Left hindlimb (tissue), 1 donor: ENCODE measurements around the gene TLN1.

Source experiments
- DNase-seq: peaks from one replicate; pipeline ENCODE4 v3.0.0-alpha.2; 2018

Gene TLN1

GRCh38 chr9:35681341-35682002 is 50.5 kb downstream of the TLN1 start:
- DNase-seq, result no peak

DNA sequence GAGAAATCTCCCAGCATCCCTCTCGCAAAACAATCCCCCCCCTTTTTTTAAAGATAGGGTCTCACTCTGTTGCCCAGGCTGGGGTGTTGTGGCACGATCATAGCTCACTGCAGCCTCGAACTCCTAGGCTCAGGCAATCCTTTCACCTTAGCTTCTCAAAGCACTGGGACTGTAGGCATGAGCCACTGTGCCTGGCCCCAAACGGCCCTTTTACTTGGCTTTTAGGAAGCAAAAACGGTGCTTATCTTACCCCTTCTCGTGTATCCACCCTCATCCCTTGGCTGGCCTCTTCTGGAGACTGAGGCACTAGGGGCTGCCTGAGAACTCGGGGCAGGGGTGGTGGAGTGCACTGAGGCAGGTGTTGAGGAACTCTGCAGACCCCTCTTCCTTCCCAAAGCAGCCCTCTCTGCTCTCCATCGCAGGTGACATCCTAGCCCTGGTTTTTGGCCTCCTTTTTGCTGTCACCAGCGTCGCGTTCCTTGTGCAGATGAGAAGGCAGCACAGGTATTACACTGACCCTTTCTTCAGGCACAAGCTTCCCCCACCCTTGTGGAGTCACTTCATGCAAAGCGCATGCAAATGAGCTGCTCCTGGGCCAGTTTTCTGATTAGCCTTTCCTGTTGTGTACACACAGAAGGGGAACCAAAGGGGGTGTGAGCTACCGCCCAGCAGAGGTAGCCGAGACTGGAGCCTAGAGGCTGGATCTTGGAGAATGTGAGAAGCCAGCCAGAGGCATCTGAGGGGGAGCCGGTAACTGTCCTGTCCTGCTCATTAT is 51.5 kb downstream of the TLN1 start:
- DNase-seq, result no peak

DNA sequence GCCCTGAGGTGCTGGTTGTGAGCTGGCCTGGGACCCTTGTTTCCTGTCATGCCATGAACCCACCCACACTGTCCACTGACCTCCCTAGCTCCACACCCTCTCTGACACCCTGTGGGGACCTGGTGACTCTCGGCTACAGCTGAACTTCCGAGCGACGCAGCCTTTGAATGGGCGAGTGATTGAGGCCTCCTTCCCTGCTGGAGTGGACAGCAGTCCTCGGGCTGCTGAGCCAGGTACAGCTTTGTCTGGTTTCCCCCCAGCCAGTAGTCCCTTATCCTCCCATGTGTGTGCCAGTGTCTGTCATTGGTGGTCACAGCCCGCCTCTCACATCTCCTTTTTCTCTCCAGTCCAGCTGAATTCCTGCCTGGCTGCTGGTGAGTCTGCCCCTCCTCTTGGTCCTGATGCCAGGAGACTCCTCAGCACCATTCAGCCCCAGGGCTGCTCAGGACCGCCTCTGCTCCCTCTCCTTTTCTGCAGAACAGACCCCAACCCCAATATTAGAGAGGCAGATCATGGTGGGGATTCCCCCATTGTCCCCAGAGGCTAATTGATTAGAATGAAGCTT is 52.1 kb downstream of the TLN1 start:
- no peak for DNase-seq

DNA sequence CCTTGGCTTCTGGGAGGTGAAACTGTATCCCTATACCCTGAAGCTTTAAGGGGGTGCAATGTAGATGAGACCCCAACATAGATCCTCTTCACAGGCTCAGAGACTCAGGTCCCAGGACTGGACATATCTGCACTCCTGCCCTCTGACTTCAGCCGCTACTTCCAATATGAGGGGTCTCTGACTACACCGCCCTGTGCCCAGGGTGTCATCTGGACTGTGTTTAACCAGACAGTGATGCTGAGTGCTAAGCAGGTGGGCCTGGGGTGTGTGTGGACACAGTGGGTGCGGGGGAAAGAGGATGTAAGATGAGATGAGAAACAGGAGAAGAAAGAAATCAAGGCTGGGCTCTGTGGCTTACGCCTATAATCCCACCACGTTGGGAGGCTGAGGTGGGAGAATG is 52.9 kb downstream of the TLN1 start:
- no peak for DNase-seq

DNA sequence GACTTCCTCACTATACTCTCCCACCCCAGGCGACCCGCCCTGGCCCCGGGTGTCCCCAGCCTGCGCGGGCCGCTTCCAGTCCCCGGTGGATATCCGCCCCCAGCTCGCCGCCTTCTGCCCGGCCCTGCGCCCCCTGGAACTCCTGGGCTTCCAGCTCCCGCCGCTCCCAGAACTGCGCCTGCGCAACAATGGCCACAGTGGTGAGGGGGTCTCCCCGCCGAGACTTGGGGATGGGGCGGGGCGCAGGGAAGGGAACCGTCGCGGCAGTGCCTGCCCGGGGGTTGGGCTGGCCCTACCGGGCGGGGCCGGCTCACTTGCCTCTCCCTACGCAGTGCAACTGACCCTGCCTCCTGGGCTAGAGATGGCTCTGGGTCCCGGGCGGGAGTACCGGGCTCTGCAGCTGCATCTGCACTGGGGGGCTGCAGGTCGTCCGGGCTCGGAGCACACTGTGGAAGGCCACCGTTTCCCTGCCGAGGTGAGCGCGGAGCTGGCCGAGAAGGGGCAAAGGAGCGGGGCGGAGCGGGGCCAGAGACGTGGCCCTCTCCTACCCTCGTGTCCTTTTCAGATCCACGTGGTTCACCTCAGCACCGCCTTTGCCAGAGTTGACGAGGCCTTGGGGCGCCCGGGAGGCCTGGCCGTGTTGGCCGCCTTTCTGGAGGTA is 56.1 kb downstream of the TLN1 start:
- peak; percentile 82 for DNase-seq

- no peak for DNase-seq
Measured at GRCh38 chr9:35675204-35675603, 56.8 kb downstream of the TLN1 start.

DNA sequence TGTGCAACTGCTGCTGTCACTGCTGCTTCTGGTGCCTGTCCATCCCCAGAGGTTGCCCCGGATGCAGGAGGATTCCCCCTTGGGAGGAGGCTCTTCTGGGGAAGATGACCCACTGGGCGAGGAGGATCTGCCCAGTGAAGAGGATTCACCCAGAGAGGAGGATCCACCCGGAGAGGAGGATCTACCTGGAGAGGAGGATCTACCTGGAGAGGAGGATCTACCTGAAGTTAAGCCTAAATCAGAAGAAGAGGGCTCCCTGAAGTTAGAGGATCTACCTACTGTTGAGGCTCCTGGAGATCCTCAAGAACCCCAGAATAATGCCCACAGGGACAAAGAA is 58.0 kb downstream of the TLN1 start:
- DNase-seq, result no peak

DNA sequence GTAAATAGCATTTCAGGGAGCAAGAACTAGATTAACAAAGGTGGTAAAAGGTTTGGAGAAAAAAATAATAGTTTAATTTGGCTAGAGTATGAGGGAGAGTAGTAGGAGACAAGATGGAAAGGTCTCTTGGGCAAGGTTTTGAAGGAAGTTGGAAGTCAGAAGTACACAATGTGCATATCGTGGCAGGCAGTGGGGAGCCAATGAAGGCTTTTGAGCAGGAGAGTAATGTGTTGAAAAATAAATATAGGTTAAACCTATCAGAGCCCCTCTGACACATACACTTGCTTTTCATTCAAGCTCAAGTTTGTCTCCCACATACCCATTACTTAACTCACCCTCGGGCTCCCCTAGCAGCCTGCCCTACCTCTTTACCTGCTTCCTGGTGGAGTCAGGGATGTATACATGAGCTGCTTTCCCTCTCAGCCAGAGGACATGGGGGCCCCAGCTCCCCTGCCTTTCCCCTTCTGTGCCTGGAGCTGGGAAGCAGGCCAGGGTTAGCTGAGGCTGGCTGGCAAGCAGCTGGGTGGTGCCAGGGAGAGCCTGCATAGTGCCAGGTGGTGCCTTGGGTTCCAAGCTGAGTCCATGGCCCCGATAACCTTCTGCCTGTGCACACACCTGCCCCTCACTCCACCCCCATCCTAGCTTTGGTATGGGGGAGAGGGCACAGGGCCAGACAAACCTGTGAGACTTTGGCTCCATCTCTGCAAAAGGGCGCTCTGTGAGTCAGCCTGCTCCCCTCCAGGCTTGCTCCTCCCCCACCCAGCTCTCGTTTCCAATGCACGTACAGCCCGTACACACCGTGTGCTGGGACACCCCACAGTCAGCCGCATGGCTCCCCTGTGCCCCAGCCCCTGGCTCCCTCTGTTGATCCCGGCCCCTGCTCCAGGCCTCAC is 58.6 kb downstream of the TLN1 start, which contains the start of gene CA9:
Gene CA9 (plus strand): TSS at position 797 of the 893 bp plus-strand sequence. CDS start 32 bp downstream, at position 829.
- DNase-seq, result peak; percentile 73

GRCh38 chr9:35669331-35670145 is 62.5 kb downstream of the TLN1 start:
- DNase-seq, result no peak

DNA sequence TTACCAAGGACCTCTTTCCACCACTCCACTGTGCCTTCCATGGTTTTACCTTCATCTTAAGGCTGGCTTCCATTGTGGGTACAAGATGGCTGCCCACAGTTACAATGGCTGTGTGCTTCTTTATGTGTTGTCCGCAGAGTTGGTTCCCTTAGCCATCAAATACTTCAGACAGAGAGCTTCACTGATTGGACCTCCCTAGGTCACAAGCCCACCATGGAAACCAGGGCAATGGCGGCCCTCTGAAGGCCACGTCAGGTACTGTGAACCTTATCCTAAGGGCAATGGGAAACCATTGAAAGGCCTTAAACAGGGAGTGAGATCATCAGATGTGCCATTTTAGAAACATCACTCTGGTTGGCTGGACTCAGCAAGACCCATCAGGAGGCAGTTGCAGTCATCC is 64.1 kb downstream of the TLN1 start:
- DNase-seq, result no peak

DNA sequence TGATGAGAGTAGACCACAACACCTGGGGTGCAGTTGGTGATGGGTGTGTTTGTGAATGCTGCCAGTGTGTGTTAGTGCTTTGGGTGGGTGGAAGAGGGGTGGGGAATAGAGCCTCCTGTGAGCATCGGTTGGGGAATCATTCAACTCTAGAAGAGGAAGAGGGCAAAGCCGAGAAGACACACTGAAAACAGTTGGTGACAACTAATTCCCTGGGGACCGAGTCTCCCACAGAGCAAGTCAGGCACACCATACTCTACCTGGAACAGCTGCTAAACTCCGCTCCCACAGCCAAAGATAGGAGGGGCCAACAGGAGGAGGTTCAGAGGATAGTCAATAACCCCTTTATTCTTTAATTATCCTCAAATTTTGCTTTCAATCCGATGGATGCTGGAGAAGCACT is 65.4 kb downstream of the TLN1 start:
- DNase-seq, result no peak

DNA sequence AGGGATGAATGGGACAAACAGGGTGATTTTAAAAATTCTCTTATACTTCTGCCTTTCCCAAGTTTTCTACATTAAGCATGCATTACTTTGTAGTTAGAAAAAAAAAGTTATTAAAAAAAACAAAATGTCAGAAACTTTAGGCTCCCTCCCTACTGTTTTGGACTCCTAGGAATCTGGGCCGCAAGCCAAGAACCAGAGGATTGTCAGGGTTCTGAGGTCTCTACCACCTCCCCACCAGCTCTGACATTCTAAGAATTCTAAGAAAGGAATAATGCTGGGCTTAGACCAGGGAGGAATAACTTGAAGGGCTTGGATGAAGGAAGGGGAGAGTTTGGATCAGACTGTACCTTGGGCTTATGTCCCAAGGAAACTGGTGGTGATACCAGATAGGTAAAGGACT is 66.0 kb downstream of the TLN1 start:
- no peak for DNase-seq

DNA sequence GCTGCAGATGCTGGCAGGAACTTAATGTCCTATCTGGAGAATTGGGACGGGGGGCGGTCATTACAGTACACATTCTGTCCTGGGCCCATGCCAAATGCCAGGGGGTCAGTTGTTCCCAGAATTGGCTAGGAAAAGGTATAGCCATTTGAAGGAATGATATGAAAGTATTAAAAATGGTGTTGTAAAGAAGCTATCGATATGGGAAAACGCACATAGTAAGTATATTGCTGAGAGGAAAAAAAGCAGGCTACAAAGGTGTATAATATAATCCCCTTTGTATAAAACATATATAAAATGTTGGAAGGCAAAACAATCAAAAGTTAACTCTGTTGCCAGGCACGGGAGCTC is 66.5 kb downstream of the TLN1 start:
- no peak for DNase-seq

DNA sequence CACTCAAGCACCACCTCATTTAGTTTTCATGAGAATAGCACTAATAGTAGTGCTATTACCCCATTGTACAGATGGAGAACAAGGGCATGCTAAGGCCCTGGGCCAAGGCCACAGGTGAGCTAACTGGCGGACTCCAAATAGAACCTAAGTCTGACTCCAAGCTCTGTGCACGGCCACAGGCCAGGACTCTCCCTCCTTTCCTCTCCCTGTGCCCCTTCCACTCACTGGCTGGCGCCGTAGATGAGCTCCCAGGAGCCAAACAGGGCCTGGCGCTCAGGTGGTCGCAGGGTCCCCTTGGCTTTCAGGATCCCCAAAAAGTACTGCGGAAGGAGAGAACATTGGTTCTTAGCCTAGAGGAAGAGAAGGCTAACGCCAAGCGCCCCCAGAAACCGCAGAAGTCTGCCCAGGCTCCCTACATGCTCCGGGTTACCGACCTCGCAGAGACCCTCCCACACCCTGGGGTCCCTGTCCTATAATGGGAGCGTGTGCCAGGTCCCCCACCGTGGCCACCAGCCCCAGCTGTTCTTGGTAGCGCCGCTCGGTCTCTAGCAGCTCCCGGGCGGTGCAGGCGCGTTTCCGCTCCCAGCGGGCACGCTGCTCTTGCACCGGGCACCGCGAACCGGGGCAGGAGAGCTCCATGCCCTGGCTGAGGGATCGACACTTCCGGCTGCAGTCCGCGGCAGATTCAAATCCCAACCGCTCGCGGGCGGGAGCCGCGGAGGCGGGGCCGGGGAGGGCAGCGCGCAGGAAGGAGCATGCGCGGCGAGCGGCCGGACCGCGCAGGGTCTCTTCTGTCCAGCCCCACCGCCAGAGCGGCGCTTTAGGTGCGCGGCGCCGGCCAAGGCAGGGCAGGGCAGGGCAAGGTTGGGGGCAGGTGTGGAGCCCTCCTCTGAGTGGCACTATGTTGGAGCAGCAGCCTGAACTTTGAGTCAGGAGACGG is 67.2 kb downstream of the TLN1 start, which contains the start of gene ARHGEF39:
Gene ARHGEF39 (minus strand): TSS at position 665 of the 940 bp plus-strand sequence. CDS start 26 bp downstream, at position 639.
- DNase-seq, result peak; percentile 87

DNA sequence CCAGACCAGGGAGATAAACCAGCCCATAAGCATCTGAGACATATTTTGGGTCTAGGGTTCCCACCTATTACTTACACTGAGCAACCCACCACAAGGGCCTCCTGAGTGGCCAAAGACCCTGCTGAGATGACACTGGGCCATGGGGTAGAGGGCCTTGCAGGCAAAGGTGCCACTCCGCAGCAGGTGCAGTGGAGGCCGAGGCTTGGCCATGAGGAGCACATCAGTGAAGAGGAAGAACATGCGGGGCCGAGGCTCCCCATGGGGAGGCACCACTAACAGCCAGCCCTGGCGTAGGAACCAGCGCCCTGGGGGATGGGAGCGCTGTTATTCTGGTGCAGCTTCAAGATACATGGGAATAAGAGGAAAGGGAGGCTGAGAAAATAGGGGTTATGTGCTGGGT is 69.6 kb downstream of the TLN1 start:
- no peak for DNase-seq

DNA sequence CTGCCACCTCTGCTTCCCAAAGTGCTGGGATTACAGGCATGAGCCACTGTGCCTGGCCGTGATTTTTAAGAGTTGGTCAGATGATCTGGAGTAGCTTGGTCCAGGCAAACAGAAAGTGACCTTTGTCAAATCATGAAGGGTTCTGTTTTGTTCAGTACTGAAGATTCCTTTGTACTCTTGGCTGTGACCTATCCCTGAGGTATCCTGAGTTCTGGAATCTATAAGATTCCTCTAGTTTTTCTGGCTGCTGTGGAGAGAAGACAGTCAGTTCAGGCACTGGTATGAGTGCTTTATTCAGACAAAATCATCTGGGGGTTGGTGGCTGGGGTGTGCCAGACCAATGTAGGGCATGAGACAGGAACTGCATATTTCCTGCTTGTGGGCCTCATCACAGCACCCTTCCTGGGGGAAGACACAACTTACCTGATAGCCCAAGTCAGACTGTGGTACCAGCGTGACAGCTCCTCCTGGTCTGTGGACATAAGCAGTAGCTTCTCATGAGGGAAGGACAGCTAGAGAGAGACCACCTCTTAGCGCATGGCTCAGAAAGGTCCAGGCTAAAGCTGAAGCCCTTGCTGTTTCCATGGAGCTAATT is 70.1 kb downstream of the TLN1 start:
- DNase-seq, result no peak

DNA sequence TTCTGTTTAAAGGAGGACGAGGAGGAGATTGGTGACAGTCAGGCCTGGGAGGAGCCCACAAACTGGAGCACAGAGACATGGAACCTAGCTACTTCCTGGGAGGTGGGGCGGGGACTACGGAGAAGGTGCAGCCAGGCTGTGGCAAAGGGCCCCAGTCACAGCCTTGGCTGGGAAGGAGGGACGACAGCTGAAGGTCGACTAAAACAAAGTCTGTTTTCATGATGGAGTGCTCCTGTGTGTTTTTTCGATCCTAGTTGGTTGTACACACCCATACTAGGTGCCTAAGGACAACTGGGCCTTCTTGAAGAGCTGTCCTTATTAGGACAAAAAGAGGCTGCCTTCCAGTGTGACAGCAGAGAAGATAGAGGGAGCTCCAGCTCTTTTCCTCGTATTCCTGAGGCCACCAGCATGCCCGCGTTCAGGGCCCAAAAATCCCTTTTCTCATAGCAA is 71.0 kb downstream of the TLN1 start:
- DNase-seq, result no peak

DNA sequence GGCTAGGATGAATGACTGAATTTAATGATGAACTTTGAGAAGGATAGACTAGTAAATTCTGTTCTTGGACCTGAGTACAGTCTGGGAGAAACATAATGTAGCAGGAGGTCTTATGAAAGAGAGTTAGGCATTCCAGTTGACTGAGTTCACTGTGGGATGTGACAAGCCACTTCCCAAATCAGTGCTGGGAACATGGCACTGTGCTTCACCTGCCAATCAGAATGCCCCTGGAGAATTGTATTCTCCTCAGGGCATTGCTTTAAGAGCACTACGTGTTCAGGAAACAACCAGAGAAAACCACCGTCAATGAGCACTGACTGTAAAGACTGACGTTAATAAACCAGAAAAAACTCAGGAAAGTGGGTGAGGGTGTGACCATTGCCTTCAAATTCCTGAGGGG is 72.7 kb downstream of the TLN1 start:
- DNase-seq, result no peak

- no peak for DNase-seq
Measured at GRCh38 chr9:35658968-35659220, 73.1 kb downstream of the TLN1 start.
